IMR-90 (cell line): ENCODE results near the gene TMEM253. TPM values are rescaled to one million over a fixed set of nuclear protein-coding genes. Genes with fewer than 3 reads are reported as not detected.

Experiments used
- ATAC-seq: fragments of 200-7000 bp; cut with Tn5 transposase; 2 replicates; pipeline ENCODE4 v1.9.1; 2020; ENCODE audit warnings: low read depth, mild to moderate bottlenecking, moderate library complexity
- BruUV-seq: library from RNA; stranded (reverse); fragments of 400-500 nt; replicated peaks from 2 replicates; lab custom pipeline; 2021; lab: Mats Ljungman, UMichigan
- CTCF ChIA-PET: fragments of 300-600 bp; formaldehyde crosslinking; extraction: SDS; loops from one replicate; lab custom pipeline; 2021; ENCODE audit warnings: antibody characterized with exemption; lab: Yijun Ruan, JAX
- POLR2A ChIA-PET: fragments of 300-600 bp; sonication (Branson Sonifier 250); formaldehyde crosslinking; loops from one replicate; lab custom pipeline; 2022; ENCODE audit warnings: antibody characterized with exemption; ENCODE audit not compliant: unreplicated experiment; lab: Charles Lee
- DNase-seq: peaks from one replicate; pipeline ENCODE4 v3.0.0; 2013
- H2AFZ ChIP-seq: replicated peaks from 2 replicates; pipeline ENCODE3; 2013; ENCODE audit warnings: low read length, mild to moderate bottlenecking; ENCODE audit not compliant: poor library complexity
- H2AK5ac ChIP-seq: 2 replicates; pipeline ENCODE4 v1.6.1; 2013; ENCODE audit warnings: low read depth, low read length, inconsistent platforms
- H2AK9ac ChIP-seq: replicated peaks from 2 replicates; pipeline ENCODE3; 2013; ENCODE audit warnings: mild to moderate bottlenecking, low read depth, low read length, moderate library complexity; ENCODE audit not compliant: poor library complexity
- H2BK120ac ChIP-seq: 2 replicates; pipeline ENCODE4 v1.6.1; 2013; ENCODE audit warnings: low read depth, low read length, inconsistent platforms
- H2BK15ac ChIP-seq: 3 replicates; pipeline ENCODE4 v1.6.1; 2013; ENCODE audit warnings: low read depth, low read length, inconsistent platforms
- H2BK20ac ChIP-seq: 2 replicates; pipeline ENCODE4 v1.6.1; 2013; ENCODE audit warnings: low read depth, mild to moderate bottlenecking, inconsistent platforms, low read length, moderate library complexity
- H2BK5ac ChIP-seq: 2 replicates; pipeline ENCODE4 v1.6.1; 2013; ENCODE audit warnings: mild to moderate bottlenecking, low read depth, low read length, inconsistent platforms; ENCODE audit not compliant: poor library complexity, severe bottlenecking
- H3K14ac ChIP-seq: replicated peaks from 2 replicates; pipeline ENCODE4 v1.6.1; 2013; ENCODE audit warnings: low read depth, low read length, inconsistent platforms
- H3K18ac ChIP-seq: 2 replicates; pipeline ENCODE4 v1.6.1; 2013; ENCODE audit warnings: low read depth, low read length, control low read depth
- H3K23ac ChIP-seq: 2 replicates; pipeline ENCODE4 v1.6.1; 2013; ENCODE audit warnings: low read depth, low read length, inconsistent platforms
- H3K27ac ChIP-seq: 2 replicates; pipeline ENCODE4 v1.5.1; 2013; ENCODE audit warnings: mild to moderate bottlenecking, control low read depth, low read length; ENCODE audit not compliant: insufficient read depth
- H3K27me3 ChIP-seq: 2 replicates; pipeline ENCODE4 v1.6.1; 2013; ENCODE audit warnings: low read length; ENCODE audit not compliant: control insufficient read depth, insufficient read depth
- H3K36me3 ChIP-seq: 2 replicates; pipeline ENCODE4 v1.6.1; 2013; ENCODE audit warnings: low read length, mixed read lengths; ENCODE audit not compliant: control insufficient read depth, insufficient read depth
- H3K4ac ChIP-seq: 2 replicates; pipeline ENCODE4 v1.6.1; 2013; ENCODE audit warnings: low read depth, low read length, inconsistent platforms
- H3K4me1 ChIP-seq: 2 replicates; pipeline ENCODE4 v1.6.1; 2013; ENCODE audit warnings: low read length, mixed read lengths; ENCODE audit not compliant: control insufficient read depth, insufficient read depth
- H3K4me2 ChIP-seq: 2 replicates; pipeline ENCODE4 v1.6.1; 2013; ENCODE audit warnings: low read depth, mild to moderate bottlenecking, control low read depth, low read length, moderate library complexity
- H3K4me3 ChIP-seq: 2 replicates; pipeline ENCODE4 v1.5.1; 2013; ENCODE audit warnings: low read depth, mild to moderate bottlenecking, control low read depth, low read length, moderate library complexity; ENCODE audit not compliant: insufficient read depth
- H3K56ac ChIP-seq: 2 replicates; pipeline ENCODE4 v1.6.1; 2013; ENCODE audit warnings: low read length, inconsistent platforms; ENCODE audit not compliant: insufficient read depth; ENCODE audit errors: extremely low read depth
- H3K79me1 ChIP-seq, 2 experiments: 2 replicates each; pipeline ENCODE4 v1.6.1; 2013; ENCODE audit warnings: low read length in 2 of 2, inconsistent platforms in 1 of 2, low read depth in 1 of 2
- H3K9ac ChIP-seq: 2 replicates; pipeline ENCODE4 v1.6.1; 2013; ENCODE audit warnings: low read depth, low read length, control low read depth
- H3K9me1 ChIP-seq: 2 replicates; pipeline ENCODE4 v1.6.1; 2013; ENCODE audit warnings: low read length, inconsistent platforms; ENCODE audit not compliant: insufficient read depth
- H3K9me3 ChIP-seq: 2 replicates; pipeline ENCODE4 v1.6.1; 2013; ENCODE audit warnings: low read length; ENCODE audit not compliant: control insufficient read depth, insufficient read depth
- H4K20me1 ChIP-seq: 2 replicates; pipeline ENCODE4 v1.6.1; 2013; ENCODE audit warnings: low read length, inconsistent platforms; ENCODE audit not compliant: insufficient read depth
- H4K5ac ChIP-seq: 2 replicates; pipeline ENCODE4 v1.6.1; 2013; ENCODE audit warnings: mild to moderate bottlenecking, low read depth, low read length, control low read depth
- H4K8ac ChIP-seq, 2 experiments: 2 replicates each; pipeline ENCODE4 v1.6.1; 2013; ENCODE audit warnings: low read depth in 2 of 2, low read length in 2 of 2, control low read depth in 1 of 2, inconsistent platforms in 1 of 2
- H4K91ac ChIP-seq: 2 replicates; pipeline ENCODE4 v1.6.1; 2013; ENCODE audit warnings: low read depth, low read length, inconsistent platforms; ENCODE audit not compliant: insufficient read depth
- BHLHE40 ChIP-seq: fragments of 150-350 bp; IDR thresholded peaks from 2 replicates; pipeline ENCODE4 v1.6.1; 2016; ENCODE audit warnings: mild to moderate bottlenecking, low read depth, low read length
- CEBPB ChIP-seq: IDR thresholded peaks from 2 replicates; pipeline ENCODE4 v1.6.1; 2012; ENCODE audit warnings: low read depth, low read length, improper control_type of control experiment
- CHD1 ChIP-seq: IDR thresholded peaks from 2 replicates; pipeline ENCODE4 v1.6.1; 2012; ENCODE audit warnings: low read depth, low read length, improper control_type of control experiment
- CTCF ChIP-seq: conservative IDR thresholded peaks from 2 replicates; pipeline ENCODE4 v1.5.1; 2012; ENCODE audit warnings: mild to moderate bottlenecking, low read depth, low read length, improper control_type of control experiment
- ELK1 ChIP-seq: fragments of 150-350 bp; IDR thresholded peaks from 2 replicates; pipeline ENCODE4 v1.6.1; 2016; ENCODE audit warnings: low read depth, mild to moderate bottlenecking, low read length, moderate library complexity, borderline replicate concordance
- FOS ChIP-seq: fragments of 150-350 bp; IDR thresholded peaks from 2 replicates; pipeline ENCODE4 v1.6.1; 2016; ENCODE audit warnings: low read depth, low read length
- MAFK ChIP-seq: IDR thresholded peaks from 2 replicates; pipeline ENCODE4 v1.6.1; 2012; ENCODE audit warnings: low read depth, low read length, improper control_type of control experiment
- MAZ ChIP-seq: IDR thresholded peaks from 2 replicates; pipeline ENCODE4 v1.6.1; 2012; ENCODE audit warnings: low read depth, mild to moderate bottlenecking, low read length, improper control_type of control experiment, moderate library complexity, borderline replicate concordance
- MXI1 ChIP-seq: IDR thresholded peaks from 2 replicates; pipeline ENCODE4 v1.6.1; 2012; ENCODE audit warnings: low read depth, mild to moderate bottlenecking, low read length, moderate library complexity, borderline replicate concordance
- NFE2L2 ChIP-seq: fragments of 150-350 bp; IDR thresholded peaks from 2 replicates; pipeline ENCODE4 v1.6.1; 2016; ENCODE audit warnings: low read depth, mild to moderate bottlenecking, low read length
- POLR2A ChIP-seq: IDR thresholded peaks from 2 replicates; pipeline ENCODE4 v1.6.1; 2012; ENCODE audit warnings: mild to moderate bottlenecking, low read depth, low read length
- RAD21 ChIP-seq: IDR thresholded peaks from 2 replicates; pipeline ENCODE4 v1.6.1; 2012; ENCODE audit warnings: low read length, improper control_type of control experiment
- RCOR1 ChIP-seq: IDR thresholded peaks from 2 replicates; pipeline ENCODE4 v1.6.1; 2012; ENCODE audit warnings: mild to moderate bottlenecking, low read length, improper control_type of control experiment; ENCODE audit not compliant: insufficient replicate concordance
- RFX5 ChIP-seq: IDR thresholded peaks from 2 replicates; pipeline ENCODE4 v1.8.0; 2012; ENCODE audit warnings: low read depth, mild to moderate bottlenecking, low read length, moderate library complexity
- SMC3 ChIP-seq: fragments of 150-350 bp; IDR thresholded peaks from 2 replicates; pipeline ENCODE4 v1.6.1; 2016; ENCODE audit warnings: low read depth, mild to moderate bottlenecking, antibody characterized with exemption, low read length, moderate library complexity
- USF2 ChIP-seq: fragments of 150-350 bp; IDR thresholded peaks from 2 replicates; pipeline ENCODE4 v1.6.1; 2017; ENCODE audit warnings: mild to moderate bottlenecking, antibody characterized with exemption, low read length, low read depth
- WGBS, 2 experiments: methylation state at CpG; one replicate each; pipeline versions ENCODE4 v1.1.5 to v1.1.7; 2013; ENCODE audit warnings: missing lambda C conversion rate in 2 of 2; ENCODE audit not compliant: insufficient read length in 1 of 2; ENCODE audit errors: extremely low coverage in 2 of 2; 5-methylcytosine and 5-hydroxymethylcytosine counted together
- dilution Hi-C: fragments of 300-500 bp; cut with HindIII; formaldehyde crosslinking; loops from one replicate; pipeline ENCODE4 v1.14.3; 2018; ENCODE audit warnings: low sequenced_read_pairs; ENCODE audit not compliant: unreplicated experiment
- in situ Hi-C: fragments of 300-500 bp; cut with MboI; formaldehyde crosslinking; loops from 3 replicates; pipeline ENCODE4 v1.14.3; 2019; ENCODE audit warnings: low sequenced_read_pairs, inconsistent platforms, mixed read lengths
- intact Hi-C: fragments of 100-400 bp; cut with micrococcal nuclease; formaldehyde crosslinking; loops from 2 replicates; pipeline ENCODE4 v1.10.0; 2022
- polyA plus RNA-seq, 3 experiments: library from polyadenylated mRNA; depleted of rRNA; stranded (reverse); fragments of >200 nt; gene quantifications; 2 replicates each; pipeline ENCODE4 v1.2.3, GENCODE V29; 2012; ENCODE audit warnings: low replicate concordance in 1 of 3
- total RNA-seq: library from RNA; depleted of rRNA; stranded (reverse); fragments of >200 nt; gene quantifications from 2 replicates; pipeline ENCODE4 v1.2.3, GENCODE V29; 2012

The TMEM253 gene
- total and polyA plus RNA-seq, 2 of the 4 experiments (the other 2 are of a cell fraction): 0.07 TPM; not detected in 1

GRCh38 chr14:21149641-21150367 is 48.9 kb downstream of the TMEM253 start:
- H2AFZ ChIP-seq: no peak overlapping the region
- no peak overlapping the region for H3K18ac ChIP-seq
- 56% methylated on average over 3 of the region's 4 CpGs; no CpG with 5 or more reads in 1 of the 2 experiments for WGBS, 2 experiments
- ChIA-PET CTCF (no interaction called here), POLR2A (no interaction called here)
- H3K9ac ChIP-seq: no peak overlapping the region
- H3K9me1 ChIP-seq: no peaks in the 10 kb centered on the region
- H2AK9ac ChIP-seq: no peak overlapping the region
- ATAC-seq (no peak), DNase-seq (no peak)
- TF ChIP-seq NFE2L2: no peak
- no peak for TF ChIP-seq CHD1
- no peak for TF ChIP-seq MAFK
- TF ChIP-seq SMC3: no peak
- no peak for TF ChIP-seq FOS
- no peak for TF ChIP-seq CEBPB
- no peak for TF ChIP-seq MXI1
- TF ChIP-seq POLR2A: no peak
- no peak for TF ChIP-seq CTCF
- no peak for TF ChIP-seq USF2
- no peak for TF ChIP-seq MAZ
- no peak for TF ChIP-seq BHLHE40
- TF ChIP-seq RAD21: no peak
- no peak for TF ChIP-seq RCOR1
- TF ChIP-seq ELK1: no peak
- TF ChIP-seq RFX5: no peak
- no peak overlapping the region for H2AK5ac ChIP-seq
- H2BK120ac ChIP-seq: no peak overlapping the region
- H3K14ac ChIP-seq: no peak overlapping the region
- H3K4ac ChIP-seq: no peak overlapping the region
- no peaks in the 10 kb centered on the region for H3K79me1 ChIP-seq
- no peak overlapping the region for H4K8ac ChIP-seq
- H4K91ac ChIP-seq: no peak overlapping the region
- no peak overlapping the region for H3K23ac ChIP-seq
- H3K9me3 ChIP-seq: no peaks in the 10 kb centered on the region
- H3K4me3 ChIP-seq: no peak overlapping the region
- H3K4me1 ChIP-seq: no peaks in the 10 kb centered on the region
- no peak overlapping the region for H3K56ac ChIP-seq
- H4K20me1 ChIP-seq: no peaks in the 10 kb centered on the region
- no peak overlapping the region for H2BK5ac ChIP-seq
- no peak overlapping the region for H2BK20ac ChIP-seq
- in situ Hi-C loops: no loop called here
- H2BK15ac ChIP-seq: no peak overlapping the region
- H3K27me3 ChIP-seq: no peaks in the 10 kb centered on the region; the same call in 1 of the 2 replicates
- H3K4me2 ChIP-seq: no peak overlapping the region
- BruUV-seq: no TSS peak
- H4K5ac ChIP-seq: no peak overlapping the region
- no peak overlapping the region for H3K27ac ChIP-seq
- intact Hi-C loops: no loop called here
- H3K36me3 ChIP-seq: no peaks in the 10 kb centered on the region
- dilution Hi-C loops: no loop called here
